Left renal cortex interstitium (tissue), 4 donors: ENCODE data around the gene NUMB. TPM values are rescaled to one million over a fixed set of nuclear protein-coding genes. Genes with fewer than 3 reads are reported as not detected.
A peak's percentile ranks its signal among the peaks of the same experiment; 100 is the strongest.

Experiments used
- DNase-seq, 4 donors: peaks; one replicate each; pipeline ENCODE4 v3.0.0-alpha.2; 2013; ENCODE audit warnings: low read depth in 4 of 4, low spot score in 2 of 4, missing footprints in 1 of 4
- polyA plus RNA-seq, 4 donors: library from polyadenylated mRNA; unstranded; fragments of 120-200 nt; gene quantifications; one replicate each; pipeline ENCODE4 v1.2.1, GENCODE V29; 2013; ENCODE audit not compliant: insufficient read length in 4 of 4

The NUMB gene
- polyA plus RNA-seq, 4 donors, result 65.1 to 122 (median 90.5) TPM

DNA sequence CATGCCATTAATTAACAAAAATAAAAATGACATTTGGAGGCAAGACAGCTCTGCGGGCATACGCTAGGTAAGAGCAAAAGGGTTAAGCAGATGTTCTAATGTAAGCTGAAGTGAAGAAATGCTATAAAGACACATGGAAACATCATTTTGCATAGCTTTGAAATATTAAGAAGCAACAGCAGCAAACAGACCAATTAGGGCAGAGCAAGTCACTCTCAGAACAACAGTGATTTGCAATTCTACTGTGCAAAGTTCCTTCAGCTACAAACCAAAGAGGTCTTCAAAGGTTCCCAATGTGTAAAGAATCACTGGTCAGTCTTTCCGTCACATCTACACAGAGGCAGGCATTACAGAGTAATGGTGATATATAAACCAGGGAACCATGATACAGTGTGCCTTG, 152.8 kb downstream of the NUMB start:
- DNase-seq, result no peak

DNA sequence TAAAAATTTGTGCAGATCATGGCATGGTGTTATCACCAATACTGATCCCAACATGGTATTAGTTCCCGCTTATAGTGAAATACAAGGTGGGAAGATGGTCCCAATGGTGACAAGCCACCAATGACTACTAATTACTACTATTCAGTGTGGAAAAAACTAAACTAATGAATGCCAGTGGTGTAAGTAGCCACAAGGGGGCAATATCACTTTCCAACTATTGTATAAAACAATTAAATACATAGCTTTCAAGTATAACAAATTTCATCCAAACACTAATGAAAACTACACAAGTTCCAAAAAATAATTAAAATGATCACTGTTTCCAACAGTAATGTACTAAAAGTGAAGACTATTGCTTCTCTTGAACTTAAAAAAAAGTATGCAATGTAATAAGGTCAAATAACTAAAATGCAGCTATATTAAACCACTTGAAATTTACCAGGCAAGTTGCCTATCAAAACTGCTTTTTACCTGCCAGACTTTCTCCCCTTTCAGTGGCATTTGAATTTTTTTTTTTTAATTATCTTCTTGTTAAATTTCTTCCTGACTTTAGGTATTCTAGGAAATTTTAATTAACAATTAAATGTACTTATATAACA, 163.0 kb downstream of the NUMB start:
- peak in 1 of 4 donors; percentile 37 for DNase-seq

DNA sequence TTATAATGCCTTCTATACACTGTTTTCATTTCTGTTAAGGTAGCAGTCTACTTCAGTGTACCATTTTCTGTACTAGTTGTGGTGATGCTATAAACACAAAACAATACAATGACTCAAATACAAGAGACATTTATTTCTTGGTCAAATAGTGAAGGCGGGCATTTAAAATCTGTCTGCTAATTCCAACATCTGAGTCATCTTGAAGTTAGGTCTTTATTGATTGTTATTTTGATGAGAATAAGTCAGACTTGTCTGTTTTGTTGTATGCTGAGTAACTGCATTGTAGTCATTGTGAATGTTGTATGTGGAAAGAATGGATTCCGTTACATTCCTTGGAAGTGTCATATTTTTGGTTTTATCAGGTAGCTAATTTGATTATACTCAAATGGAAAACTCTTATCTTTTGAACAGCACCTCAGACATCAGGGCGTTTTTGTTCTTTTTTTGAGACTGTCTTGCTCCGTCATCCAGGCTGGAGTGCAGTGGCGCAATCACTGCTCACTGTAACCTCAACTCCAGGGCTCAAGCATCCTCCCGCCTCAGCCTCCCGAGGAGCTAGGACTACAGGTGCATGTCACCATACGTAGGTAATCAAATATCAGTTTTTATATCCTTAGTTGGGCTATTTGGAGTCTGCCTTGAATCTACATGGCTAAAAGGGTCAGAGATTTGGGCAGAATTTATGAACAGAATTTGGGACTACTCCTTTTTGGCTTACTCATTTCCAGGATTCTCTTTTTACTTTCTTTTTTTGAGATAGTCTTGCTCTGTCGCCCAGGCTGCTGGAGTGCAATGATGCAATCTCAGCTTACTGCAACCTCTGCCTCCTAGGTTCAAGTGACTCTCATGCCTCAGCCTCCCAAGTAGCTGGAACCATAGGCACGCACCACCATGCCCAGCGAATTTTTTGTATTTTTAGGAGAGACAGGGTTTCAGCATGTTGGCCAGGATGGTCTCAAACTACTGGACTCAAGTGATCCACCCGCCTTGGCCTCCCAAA, 164.3 kb downstream of the NUMB start:
- DNase-seq, result no peak

DNA sequence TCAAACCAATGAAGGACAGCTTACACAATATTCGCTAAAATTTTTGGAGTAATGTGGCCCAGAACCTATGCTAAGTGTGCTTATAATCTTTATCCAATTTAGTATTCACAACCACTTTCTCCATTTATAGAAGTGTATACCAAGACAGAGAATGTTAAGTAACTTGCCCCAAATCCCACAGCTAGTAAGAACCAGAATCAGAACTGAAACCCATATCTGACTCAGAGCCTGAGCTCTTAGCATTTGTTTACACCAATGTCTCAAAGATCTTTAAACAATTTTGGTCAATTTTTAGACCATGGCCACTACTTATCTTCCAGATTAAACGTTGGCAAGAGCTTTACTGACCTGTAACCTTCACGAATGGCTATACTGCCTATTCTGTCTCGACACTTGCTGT, 168.1 kb downstream of the NUMB start:
- no peak for DNase-seq

DNA sequence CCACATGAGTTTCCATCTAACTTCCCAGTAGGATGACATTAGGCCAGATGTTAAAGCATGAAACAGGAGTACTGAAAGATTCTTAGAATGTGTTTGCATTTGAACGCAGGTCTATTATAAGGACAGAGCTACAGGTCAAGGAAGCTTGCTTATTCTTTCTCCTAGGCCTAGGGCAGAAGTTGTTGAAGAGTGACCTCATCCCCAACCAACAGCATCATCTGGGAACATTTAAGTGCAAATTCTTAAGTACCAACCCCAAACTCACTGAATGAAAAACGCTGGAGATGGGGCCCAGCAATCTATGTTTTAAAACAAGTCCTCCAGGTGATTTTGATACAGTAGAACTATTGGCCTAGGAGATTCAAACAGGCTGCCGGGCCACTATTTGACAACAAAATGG, 168.6 kb downstream of the NUMB start:
- no peak for DNase-seq

DNA sequence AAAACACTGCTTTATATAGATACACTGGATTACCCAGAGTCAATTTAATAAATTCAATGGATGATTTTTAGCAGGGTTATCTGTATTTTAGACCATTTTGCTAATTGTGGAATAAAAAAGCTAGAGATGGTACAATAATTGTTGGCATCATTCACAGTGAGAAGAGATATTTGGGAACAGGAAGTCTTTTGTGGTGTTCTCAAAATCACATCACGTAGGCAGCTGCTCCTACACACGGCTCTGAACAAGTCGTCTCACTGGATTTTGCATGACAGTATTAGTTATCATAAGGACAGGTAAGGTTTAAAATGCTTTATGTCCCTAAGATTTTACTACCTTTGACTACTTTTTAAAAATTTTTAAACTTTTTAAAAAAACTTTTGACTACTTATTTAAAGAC, 169.0 kb downstream of the NUMB start:
- DNase-seq, result no peak

DNA sequence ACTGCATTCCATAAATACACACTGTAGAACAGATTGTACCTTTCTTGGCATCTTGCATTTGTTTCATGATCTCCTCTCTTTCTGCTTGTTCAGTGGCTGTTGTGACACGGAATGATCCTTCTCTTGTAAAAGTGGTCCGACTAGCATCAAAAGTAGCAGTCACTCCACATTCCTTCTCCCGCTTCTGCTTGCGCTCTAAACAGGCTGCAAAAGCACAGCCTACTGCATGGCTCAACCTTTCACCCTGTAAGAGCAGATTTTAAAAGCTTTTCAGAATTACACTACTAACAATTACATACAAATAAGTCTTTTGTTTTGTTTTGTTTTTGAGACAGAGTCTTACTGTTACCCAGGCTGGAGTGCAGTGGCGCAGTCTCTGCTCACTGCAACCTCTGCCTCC, 171.3 kb downstream of the NUMB start:
- no peak for DNase-seq

DNA sequence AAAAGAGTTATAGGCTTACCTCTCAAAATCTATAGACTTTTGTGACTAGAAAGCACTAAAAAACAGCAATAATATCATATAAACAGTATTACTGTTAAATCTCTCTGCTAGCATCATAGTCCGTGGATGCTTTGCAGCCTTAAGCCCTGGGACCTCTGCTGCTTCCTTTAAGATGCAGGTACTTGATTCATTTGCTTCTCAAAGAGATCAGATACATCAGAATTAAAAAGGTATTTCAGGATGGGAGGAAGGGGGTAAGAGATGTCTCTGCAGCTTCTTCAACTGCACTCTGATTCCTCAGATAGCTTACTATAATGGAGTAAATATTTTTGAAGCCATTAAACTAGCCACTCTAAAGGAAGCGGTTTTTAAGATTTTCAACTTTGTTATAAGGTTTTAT, 171.7 kb downstream of the NUMB start:
- DNase-seq, result no peak

DNA sequence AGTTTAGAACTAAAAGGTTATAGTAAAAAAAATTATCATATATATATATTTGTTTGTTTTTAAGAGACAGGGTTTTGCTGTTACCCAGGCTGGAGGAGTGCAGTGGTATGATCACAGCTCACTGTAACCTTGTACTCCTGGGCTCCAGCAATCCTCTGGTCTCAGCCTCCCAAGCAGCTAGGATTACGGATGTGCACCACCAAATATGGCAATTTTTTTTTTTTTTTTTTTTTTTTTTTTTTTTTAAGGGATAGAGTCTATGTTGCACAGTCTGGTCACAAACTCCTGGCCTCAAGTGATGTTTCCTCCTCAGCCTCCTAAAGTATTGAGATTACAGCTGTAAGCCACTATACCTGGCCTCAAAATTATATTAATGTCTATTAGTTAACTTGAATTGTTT, 172.4 kb downstream of the NUMB start:
- no peak for DNase-seq

DNA sequence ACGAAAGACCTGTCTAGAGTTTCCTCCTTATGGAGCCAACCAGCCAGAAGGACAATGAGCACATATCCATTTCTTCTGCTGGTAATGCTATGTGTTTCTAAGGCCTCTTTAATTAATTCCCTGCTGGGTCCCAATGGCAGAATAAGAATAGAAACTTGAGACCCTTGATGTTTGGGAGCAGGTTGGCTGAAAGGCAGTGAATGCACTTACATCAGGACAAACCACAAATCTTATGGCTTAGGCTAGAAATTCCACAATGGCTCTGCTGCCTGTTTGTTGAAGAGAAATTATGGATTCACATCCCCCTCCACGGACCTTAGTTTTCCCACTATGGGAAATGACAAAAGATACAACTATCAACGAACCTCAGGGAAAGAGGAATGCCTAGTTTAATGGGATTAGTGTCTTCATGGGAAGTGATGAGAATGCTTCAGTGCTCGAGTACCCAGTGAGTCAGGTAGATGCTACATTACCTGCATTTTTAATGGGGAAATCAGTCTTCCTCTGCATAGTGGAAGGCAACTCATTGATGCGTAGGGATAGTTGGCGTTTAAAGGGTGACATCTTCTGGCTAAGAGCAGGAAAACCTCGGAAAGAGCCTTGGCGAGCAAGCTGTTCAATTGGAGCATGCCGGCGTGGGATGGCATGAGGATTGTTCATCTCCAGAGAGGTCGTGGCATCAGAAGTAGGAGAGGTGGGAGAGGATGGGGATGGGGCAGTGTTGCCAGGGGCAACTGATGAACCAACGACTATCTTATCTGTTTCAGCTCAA, 174.6 kb downstream of the NUMB start:
- DNase-seq, result no peak

DNA sequence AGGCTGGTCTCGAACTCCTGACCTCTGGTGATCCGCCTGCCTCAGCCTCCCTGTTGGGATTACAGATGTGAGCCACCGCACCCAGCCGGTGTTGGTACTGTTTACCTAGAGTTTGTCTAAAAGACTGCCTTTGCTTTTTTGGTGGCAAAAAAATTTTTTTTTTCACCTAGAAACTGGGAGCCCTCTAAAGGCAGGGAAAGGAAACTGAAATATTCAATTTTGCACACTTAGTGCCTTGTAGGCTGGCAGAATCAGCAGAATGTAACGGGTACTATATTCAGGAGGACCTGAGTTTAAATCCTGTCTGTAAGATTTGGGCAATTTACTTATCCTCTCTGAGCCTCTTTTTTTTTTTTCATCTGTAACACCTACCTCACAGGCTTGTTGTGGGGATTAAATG, 177.4 kb downstream of the NUMB start:
- DNase-seq, result no peak

DNA sequence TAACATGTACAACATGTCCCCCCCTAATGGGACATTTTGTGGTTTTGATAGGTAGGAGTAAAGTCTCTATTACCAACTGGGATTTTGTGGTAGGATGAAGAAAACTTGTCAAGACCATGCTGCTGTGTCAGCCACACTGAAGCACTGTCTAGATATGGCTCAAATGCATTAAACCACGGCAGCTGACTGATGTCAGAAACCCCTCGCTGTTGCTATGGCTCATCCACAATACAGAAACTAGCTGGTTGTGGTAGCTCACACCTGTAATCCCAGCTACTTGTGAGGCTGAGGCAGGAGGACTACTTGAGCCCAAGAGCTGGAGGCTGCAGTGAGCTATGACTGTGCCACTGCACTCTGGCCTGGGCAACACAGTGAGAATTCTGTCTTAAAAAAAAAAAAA, 181.0 kb downstream of the NUMB start:
- DNase-seq, result no peak

DNA sequence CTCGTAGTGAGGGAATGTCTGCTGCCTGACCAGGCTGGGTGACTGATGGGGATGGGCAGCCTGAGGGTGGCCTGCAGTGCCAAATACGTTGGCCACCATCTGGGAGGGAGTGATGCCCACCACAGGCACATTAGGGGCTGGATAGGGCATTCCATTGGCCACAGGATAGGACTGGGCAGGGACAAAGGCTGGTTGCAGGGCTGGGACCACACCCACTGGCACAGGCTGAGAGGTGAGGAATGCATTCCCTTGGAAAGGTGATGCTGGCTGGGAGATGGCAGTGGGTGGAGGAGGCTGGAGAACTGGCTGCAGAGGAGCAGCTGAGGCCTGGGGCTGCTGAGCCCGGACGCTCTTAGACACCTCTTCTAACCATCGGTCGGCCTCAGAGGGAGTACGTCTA, 181.5 kb downstream of the NUMB start:
- DNase-seq, result no peak

DNA sequence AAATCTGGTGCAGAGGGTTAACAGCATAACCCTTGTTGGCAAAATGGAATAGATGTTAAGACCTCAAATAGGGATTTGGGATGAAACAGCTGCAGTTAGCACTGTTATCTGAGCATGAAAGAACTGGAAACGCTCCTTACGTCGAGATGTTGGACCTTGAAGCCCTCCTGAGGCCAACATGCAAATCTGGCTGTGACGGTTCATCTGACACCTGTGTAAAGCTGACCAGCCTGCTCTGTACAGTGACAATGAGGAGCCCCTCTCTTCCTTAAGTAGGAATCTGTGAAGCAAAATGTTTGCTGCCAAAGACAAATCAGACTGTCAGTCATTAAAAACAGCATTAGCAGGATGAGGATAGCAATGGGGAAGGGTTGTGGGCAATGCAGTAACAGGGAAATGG, 184.5 kb downstream of the NUMB start:
- no peak for DNase-seq

DNA sequence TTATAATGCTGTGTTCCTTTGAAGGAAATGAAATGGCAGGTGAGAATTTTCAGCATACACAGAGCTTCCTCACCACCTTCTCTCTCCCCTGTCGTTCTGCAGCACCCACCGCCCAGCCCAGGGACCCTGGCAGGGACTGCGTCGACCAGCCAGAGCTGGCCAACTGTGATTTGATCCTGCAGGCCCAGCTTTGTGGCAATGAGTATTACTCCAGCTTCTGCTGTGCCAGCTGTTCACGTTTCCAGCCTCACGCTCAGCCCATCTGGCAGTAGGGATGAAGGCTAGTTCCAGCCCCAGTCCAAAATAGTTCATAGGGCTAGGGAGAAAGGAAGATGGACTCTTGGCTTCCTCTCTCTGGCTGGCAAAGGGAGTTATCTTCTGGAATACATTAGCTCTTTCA, 186.0 kb downstream of the NUMB start:
- DNase-seq, result no peak

DNA sequence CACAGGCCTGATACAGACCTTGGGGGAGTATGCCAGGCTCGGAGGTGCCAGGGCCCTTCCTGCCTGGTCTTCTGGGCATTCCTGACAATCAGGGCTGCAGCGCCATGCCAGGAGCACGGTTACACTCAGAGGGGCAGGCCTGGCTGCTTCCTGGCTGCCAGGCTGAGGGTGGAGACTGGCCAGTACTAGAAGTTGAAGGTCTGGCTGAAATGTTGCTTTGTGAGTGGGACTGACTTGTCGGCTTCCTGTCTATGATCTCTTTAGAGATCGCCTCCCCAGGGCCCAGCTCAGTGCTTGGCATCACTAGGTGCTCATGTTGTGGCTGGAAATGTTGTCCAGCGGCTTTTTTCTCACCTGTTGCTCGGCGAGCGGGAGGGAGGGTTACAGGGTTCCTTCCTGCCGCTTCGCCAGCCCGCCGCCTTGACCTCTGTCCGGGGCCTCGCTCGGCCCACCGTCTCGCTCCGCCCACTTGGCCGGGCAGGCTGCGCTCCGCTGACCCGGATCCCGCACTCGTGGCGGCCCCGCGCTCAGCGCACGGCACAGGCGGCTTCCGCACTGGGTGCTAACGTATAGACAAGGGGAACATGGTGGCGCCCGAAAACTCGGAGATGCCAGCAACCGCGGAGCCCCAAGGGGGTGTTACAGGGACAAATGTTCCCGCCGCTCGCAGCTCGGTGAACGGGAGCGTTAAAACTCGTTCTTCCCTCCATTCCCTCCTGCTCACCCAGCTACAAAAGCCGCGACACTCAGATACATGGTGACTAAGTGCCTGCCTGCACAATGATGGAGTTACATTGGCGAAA, 188.4 kb downstream of the NUMB start:
- DNase-seq, result peak in 2 of 4 donors; percentile 33 to 46

DNA sequence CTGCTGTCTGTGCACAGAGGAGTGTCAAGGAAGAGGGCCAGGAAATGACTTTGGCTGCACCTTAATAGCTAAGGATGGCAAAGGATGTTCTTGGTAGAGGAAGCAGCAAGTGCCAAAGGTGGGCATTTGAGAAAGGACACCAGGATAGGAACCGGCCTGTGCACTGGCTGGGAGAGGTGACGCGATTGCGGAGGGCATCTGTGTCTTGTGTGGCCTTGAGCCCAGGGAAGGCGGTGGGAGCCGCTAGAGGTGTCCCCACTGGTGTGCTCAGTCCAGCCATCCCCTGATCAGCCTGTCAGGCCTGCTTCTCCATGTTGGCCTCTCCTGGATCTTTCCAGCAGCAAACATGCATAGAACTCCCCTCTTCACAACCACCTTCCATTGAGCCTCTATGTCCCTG, 190.9 kb downstream of the NUMB start:
- no peak for DNase-seq

DNA sequence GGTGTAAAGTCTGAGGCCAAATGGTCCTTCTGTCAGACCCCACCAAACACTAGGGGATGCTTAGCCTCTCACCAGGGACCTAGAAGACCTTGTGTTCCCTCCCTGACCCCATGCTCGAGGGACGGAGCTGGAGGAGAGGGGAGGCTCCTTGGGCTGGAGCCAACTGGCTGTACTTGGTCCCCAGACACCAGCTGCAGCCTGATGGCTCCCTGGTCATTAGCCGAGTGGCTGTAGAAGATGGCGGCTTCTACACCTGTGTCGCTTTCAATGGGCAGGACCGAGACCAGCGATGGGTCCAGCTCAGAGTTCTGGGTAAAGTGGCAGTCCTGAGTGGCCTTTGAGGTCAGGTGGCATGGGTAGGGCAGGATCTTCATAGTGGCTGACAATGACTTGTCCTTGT, 192.0 kb downstream of the NUMB start:
- DNase-seq, result no peak

DNA sequence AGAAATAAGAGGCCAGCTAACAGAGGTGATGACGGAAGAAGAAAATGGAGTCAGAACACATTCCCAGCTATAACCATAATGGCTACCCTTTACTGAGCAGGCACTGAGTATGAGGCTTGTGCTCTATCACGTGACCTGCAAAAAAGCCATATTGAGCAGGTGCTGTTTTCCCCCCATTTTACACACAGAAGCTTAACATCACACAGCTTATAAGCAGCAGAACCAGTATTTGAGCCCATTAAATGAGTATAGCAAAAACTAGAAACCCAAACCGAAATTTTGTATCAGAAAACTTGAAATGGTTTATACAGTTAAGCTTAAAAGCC, 192.7 kb downstream of the NUMB start:
- DNase-seq, result no peak

DNA sequence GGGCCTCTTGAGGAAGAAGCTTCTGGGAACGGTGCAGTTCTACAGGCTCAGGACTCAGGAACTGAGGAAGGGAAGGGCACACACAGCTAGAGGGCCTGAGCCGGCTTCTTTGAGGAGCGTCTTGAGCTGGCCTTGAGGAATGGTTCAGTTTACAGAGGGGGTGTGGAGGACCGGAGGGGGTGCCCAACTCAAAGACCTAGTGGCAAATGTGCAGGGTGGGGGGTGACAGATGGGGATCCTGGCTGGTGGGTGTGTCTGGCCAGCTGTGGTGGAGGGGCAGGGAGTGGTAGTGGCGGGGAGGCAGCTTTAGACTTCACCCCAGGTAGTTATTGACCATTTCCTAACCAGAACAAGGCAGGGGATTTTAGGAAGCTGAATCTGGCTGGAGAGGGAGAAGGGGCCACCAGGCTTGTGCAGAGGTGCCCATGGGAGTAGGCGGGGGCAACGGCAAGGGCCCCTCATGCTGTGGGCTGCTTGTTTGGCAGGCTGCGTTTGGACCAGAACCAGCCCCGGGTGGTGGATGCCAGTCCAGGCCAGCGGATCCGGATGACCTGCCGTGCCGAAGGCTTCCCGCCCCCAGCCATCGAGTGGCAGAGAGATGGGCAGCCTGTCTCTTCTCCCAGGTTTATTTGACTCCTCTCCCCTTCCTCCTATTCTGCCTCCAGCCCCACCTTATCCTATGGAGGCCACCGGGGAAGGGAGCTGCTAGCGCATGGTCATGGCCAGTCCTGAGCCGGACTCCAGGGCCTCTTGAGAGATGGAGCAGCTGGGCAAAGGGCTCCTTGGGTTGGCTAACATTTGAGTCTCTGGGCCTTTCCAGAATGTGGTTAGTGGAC, 193.2 kb downstream of the NUMB start:
- DNase-seq, result no peak
